SK-N-DZ (cell line): ENCODE results near the gene CASP4.

ENCODE experiments used
- DNase-seq: peaks from one replicate; pipeline ENCODE4 v3.0.0-alpha.2; 2015; ENCODE audit warnings: low spot score

The CASP4 gene

GRCh38 chr11:104893876-104894275, 74.5 kb downstream of the CASP4 start:
- no peak for DNase-seq
